ENCODE results near the gene CDH8.

The CDH8 gene

GRCh38 chr16:62018301-62019060 lies 17.8 kb downstream of the CDH8 start:
- no peak overlapping the region for H3K4me3 ChIP-seq (ENCODE audit: low read depth, low read length)
- DNase-seq (ENCODE audit: low read depth): no peak
- no peak for TF ChIP-seq CTCF (IDR thresholded peaks at IDR 0.05; ENCODE audit: insufficient read depth, low read depth, low read length, missing control alignments)

GRCh38 chr16:62014319-62014923 lies 21.8 kb downstream of the CDH8 start:
- H3K4me3 ChIP-seq (ENCODE audit: low read depth, low read length): no peak overlapping the region
- no peak for DNase-seq (ENCODE audit: low read depth)
- TF ChIP-seq CTCF (IDR thresholded peaks at IDR 0.05; ENCODE audit: insufficient read depth, low read depth, low read length, missing control alignments): no peak

- DNase-seq (ENCODE audit: low read depth): no peak
- TF ChIP-seq CTCF (IDR thresholded peaks at IDR 0.05; ENCODE audit: insufficient read depth, low read depth, low read length, missing control alignments): no peak
- H3K4me3 ChIP-seq (ENCODE audit: low read depth, low read length): no peak overlapping the region
Observed at GRCh38 chr16:62010186-62010585, 26.1 kb downstream of the CDH8 start.

- no peak for DNase-seq (ENCODE audit: low read depth)
- H3K4me3 ChIP-seq (ENCODE audit: low read depth, low read length): no peak overlapping the region
- no peak for TF ChIP-seq CTCF (IDR thresholded peaks at IDR 0.05; ENCODE audit: insufficient read depth, low read depth, low read length, missing control alignments)
Observed at GRCh38 chr16:61998460-61998859, 37.8 kb downstream of the CDH8 start.

GRCh38 chr16:61993108-61993507 lies 43.1 kb downstream of the CDH8 start:
- H3K4me3 ChIP-seq (ENCODE audit: low read depth, low read length): no peak overlapping the region
- TF ChIP-seq CTCF (IDR thresholded peaks at IDR 0.05; ENCODE audit: insufficient read depth, low read depth, low read length, missing control alignments): no peak
- DNase-seq (ENCODE audit: low read depth): no peak

GRCh38 chr16:61987474-61988012 lies 48.7 kb downstream of the CDH8 start:
- no peak overlapping the region for H3K4me3 ChIP-seq (ENCODE audit: low read depth, low read length)
- no peak for TF ChIP-seq CTCF (IDR thresholded peaks at IDR 0.05; ENCODE audit: insufficient read depth, low read depth, low read length, missing control alignments)
- peak; percentile 22 for DNase-seq (ENCODE audit: low read depth)

Data from GM12865 (cell line).